GM12801 (cell line): ENCODE data around the gene SHROOM1.

Experiments
- CTCF ChIP-seq: IDR thresholded peaks from one replicate; pipeline ENCODE4 v1.5.1; 2011; ENCODE audit warnings: control low read depth; ENCODE audit not compliant: insufficient read length; ENCODE audit errors: extremely low read depth

The SHROOM1 gene

GRCh38 chr5:132849347-132849746, 18.9 kb upstream of the SHROOM1 start:
- no peak for TF ChIP-seq CTCF

GRCh38 chr5:132848270-132848669, 17.8 kb upstream of the SHROOM1 start:
- TF ChIP-seq CTCF: no peak

- TF ChIP-seq CTCF: no peak
Observed at GRCh38 chr5:132841305-132841704, 10.9 kb upstream of the SHROOM1 start.

- TF ChIP-seq CTCF: no peak
Observed at GRCh38 chr5:132840896-132841295, 10.4 kb upstream of the SHROOM1 start.

- no peak for TF ChIP-seq CTCF
Observed at GRCh38 chr5:132840313-132840712, 9.9 kb upstream of the SHROOM1 start.

GRCh38 chr5:132839426-132840301, 9.2 kb upstream of the SHROOM1 start:
- no peak for TF ChIP-seq CTCF

- no peak for TF ChIP-seq CTCF
Observed at GRCh38 chr5:132838516-132839282, 8.3 kb upstream of the SHROOM1 start.
